NK-92 (cell line): ENCODE data around the gene MAP2K5.

Experiments
- DNase-seq: peaks from one replicate; lab custom pipeline; 2025; ENCODE audit not compliant: unreplicated experiment; lab: John Stamatoyannopoulos, UW

MAP2K5 gene

DNA sequence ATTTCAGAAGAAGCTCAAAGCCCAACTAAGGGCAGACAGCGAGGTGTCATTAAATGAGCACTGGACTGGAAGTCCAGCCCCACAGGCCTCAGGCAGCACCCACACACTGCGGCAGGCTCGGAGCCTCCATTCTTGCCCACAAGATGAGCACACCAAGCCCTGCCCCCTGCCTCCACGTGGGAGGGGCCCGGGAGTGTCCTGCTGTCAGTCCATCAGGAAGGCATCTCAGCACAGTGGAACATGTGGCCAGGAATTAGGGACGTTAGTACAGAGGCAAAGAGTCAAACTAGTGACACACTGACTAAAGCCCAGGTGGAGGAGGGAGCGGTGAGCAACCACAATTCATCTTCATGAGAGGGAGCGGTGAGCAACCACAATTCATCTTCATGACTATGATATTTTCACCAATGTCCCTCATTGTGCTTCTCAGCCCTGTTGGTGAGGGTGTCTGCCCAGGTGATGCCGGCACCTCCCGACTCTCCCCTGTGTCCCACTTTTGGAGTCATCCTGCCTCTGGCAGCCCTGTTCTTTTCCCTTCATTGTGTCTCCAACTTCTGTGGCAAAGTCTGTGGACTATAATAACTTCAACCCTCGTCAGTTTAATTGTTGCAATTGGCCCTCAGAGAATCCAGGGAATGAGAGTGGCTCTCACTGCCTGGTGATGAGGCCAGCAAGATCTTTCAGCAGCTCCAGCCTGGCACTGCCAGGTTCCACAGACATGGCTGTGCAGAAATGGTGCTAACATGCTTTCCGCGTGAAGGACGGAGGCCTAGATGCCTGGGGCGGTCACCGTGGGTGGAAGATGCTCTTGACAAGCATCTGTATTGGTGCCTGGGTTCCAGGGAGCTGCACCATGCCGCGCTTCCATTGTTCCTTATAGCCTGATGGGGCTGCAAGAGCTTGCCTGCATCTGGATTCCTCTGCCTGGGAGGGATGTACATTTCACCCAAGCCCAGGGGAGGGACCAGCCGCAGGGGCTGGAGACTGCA is 259.7 kb downstream of the MAP2K5 start:
- no peak for DNase-seq

DNA sequence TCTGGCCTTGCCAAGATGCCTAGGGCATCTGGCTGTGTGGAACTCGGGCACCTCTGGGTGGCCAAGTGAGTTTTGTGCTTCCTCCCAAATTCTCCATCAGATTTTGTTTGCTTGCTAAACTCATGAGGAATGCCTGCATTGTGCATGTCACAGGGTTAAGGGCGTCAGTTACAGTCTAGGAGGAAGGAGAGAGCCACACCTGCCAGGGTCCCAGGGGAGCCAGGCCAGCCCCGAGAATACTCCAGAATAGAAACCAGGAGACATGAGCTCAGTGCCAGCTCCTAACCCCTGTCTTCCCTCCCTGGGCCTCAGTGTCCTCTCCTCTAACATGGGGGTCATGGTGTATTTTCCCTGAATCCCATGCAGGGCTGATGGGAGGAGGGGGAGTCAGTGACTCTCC is 260.8 kb downstream of the MAP2K5 start:
- DNase-seq = no peak

DNA sequence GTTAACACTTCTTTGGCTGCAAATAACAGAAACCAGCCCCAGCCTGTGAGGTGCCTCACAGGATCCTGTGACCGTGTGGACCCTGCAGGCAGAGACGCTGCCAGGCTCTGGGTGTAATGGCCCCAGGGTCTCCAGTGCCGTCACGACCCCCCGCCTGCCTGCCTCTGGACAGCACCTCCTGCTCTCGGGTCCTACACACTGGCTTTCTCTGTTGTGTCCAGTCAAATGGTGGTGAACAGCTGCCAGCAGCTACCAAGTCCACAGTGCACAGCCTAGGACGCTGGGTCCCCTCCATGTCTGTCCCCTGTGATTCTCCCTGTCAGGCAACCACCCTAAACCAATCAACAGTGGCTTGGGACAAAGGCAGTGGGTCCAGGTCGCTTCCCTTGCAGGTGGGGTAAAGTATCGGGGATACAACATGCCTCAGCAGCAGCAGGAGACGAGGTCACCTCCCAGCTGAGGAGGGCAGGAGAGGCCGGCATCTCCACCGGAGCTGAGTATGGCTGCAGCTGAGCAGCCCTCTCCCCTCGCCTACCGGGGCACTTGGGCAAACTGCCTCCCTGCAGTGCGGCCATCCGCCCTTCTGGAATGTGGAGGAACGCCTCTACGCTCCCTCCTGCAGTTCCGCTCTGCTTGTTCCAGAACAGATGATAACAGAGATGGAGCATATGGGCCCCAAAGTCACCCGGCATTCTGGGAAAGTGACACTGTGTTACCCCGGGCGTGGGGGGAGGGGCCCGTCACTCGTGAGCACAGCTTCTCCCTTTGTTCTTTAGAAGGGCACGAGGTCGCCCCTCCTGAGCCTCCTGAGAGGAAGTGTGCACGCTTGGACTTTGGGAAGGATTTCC is 261.7 kb downstream of the MAP2K5 start:
- no peak for DNase-seq

DNA sequence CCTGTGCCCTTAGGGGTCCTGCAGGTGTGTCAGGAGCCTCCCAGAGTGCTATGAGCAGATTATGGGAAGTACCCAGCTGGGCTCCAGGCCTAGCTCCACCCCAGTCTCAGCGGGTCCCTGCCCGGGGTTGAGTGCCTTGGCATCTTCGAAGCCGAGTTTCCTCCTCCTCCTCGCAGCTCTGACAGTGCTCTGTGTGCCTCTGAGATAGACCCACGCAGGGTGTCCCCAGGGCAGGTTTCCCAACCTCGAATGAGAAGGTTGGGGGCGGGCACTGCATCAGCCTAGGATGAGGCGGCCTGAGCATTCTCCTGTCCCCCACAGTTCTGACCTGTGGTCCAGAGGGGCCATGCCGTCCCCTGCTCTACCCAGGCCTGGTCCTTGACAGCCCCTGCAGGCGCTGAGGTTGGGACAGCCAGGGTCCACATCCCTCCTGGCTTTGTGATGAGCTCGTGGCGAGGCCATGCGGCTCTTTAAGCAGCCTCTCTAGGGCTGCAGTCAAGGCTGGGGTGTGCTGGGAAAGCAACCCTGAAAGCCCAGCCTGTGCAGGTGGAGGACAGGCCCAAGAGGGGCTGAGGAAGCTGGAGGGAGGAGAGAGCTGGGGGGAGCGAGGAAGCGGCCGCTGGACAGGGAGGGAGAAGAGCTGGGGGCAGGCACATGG is 262.6 kb downstream of the MAP2K5 start:
- DNase-seq = no peak

DNA sequence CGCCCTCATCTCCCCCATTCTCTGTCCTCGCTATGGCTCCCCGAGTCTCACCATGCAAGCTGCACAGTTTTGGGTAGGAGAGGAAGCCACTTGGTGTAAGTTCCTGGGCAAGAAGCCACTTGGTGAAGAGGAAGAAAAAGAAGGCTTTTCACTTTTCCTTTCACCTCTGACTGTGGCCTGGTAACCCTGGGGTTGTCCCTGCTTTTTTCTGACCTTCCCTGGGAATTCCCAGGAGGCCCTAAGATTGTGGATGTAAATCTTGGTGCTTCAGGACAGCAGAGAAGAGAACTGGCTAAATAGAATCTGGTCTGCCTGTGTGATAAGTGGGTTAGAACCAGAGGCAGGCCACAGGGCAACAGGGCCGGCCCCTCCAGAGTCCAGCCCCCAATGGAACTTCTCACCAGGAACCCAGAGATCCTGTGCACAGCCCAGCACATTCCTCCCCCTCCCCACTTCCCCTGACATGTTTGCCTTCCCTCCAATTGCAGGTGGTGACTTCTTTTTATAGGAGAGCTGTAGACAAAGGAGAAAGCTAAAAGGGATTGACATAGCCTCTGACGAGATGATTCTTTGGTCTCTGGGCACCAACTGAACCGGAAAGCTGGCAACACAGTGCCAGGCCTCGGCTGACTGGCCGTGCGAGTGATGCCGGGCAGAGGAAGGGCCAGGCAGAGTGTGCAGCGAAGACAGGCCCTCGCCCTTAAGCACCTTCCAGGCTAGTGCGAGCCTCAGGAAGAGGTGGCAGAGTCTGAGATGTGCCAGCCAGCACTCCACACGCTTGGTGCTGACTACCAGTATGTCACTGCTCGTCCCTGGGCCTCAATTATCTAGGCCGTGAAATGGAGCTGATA is 263.4 kb downstream of the MAP2K5 start:
- DNase-seq = no peak

DNA sequence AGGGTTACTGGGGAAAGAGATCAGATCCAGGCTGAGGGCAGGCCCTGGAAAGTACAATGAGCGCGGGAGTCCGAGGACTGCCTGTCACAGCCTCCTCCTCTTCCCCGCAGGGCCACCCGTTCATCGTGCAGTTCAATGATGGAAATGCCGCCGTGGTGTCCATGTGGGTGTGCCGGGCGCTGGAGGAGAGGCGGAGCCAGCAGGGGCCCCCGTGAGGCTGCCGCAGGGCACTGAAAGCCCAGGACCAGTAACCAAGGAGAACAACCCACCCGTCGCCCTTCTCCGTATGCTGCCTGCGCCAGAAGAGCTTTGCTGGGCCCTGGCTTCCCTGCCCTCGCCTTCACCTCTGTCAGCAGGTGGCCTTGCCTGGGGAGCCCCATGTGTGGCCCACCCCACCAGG is 264.0 kb downstream of the MAP2K5 start:
- DNase-seq = no peak

DNA sequence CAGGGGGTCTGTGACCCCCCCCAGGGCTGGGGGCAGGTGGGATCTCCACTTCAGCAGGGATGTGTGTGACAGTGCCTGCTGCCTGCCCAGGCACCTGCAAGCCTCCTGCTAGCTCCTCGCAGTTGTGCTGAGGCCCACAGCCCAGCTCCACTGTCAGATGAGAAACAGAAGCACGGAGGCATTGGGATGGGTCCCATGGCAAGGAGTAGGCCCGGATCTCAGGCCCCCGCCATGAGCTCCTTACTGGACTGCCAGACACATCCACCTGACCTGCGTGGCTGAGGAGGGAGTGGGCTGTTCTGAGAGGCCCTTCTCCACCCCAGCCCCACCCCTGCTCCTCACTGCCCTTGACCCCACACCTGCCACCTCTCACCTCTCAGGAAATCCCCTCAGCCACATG is 264.6 kb downstream of the MAP2K5 start:
- no peak for DNase-seq

DNA sequence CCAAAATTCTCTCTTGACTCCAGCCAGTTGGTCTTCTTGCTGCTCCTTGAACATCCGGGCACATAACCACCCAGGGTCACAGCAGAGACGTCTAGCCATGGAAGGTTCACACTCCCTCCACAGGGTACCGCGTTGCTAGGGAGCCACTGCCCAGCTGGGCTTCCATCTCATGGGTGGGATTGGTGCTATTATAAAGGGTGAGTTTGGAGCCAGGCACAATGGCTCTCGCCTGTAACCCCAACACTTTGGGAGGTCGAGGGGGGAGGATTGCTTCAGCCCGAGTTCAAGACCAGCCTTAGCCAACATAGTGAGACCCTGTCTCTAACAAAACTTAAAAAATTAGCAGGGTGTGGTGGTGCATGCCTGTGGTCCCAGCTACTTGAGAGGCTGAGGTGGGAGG is 265.3 kb downstream of the MAP2K5 start:
- DNase-seq = no peak

DNA sequence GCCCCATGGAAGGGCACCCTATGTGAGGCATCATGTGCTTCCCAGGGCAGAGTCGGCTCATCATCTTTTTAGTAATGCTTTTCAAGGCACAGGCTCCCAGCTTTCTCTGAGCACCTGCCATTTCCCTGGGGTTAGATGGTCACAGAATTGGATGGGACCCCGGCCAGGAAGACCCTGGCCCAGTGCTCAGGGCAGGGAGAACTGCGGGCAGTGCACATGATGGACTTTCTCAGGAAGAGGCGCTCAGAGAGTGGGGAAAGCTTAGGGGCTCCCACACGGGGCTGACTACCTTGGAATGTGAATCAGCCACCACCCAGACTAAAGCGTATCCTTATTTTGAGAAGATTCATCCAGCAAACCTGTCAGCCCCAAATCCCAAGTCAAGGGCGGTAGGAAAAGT is 266.3 kb downstream of the MAP2K5 start:
- DNase-seq = no peak

DNA sequence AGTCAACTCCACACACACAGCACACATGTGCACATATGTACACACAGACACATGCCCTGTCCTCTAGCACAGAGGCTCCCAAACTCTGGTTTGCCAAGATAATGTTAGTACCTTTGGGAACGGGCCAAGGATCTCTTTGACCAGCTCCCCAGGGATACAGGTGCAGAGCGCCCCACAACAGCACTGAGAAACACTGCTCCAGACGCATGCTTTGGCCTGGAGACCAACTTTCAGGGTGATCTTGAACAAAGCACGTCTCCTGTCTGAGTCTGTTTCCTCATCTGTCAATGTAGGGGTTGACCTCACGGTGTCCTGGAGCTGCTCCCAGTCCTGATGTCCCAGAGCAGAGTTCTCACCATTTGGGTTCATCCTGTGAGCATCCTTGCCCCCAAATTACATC is 266.9 kb downstream of the MAP2K5 start:
- DNase-seq = no peak

DNA sequence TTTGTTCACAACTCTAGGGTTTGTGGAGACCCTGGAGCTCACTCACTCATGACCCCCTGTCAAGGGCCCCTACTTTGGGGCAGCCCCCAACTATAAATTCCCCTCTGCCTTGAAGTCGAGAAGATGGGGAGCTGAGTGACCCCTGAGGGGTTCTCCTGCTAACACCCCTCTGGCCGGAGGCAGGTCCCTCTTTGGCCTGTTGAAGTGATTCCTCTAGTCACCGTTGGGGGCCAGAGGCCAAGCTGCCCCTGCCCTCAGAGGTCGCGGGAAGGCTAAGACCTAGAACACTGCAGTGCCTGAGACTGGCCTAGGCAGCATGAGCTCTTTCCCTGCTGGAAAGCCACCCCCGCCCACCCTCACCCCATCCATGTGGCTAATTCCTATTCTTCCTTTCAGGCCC is 267.4 kb downstream of the MAP2K5 start:
- no peak for DNase-seq

DNA sequence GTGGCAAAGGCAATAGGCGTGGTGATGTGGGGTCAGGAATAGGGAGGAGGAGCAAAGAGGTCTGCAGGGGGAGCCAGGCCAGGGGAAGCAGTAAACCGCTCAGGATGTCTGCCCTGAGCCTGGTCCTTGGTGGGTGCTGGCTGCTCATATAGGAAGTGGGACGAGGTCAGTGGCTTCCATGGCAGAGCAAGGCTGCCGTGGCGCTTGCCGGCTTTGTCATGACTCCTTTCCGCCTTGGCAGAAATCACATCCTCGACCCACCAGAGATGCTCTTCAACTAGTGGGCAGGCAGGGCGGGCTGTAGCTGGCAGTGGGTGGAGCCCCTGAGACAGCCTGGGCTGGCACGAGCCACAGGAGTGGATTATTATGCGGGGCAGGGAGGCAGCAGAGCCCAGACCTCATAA is 269.7 kb downstream of the MAP2K5 start:
- DNase-seq = no peak

DNA sequence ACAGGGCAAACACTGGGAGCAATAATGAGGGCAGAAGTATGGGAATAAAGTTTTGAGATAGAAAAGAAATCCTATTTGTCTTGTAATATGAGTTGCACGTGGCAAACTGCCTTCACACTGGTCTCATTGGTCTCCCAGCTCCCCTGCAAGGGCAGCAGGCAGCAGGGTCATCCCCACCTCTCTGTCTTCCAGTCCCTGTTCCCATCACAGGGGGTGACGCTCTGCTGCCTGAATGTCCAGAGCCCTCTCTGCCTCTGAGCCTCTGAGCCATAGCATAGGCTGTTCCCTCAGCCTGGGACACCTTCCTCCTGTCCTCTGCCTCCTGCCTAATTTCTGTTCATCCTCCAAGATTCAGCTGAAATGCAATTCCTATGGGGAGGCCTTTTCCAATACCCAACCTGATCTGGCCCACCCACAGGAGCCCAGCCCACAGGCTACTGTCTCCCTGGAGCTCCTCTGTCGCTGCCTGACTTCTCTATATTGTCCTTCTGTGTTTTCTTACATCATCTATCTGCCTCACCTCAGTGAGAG is 270.7 kb downstream of the MAP2K5 start:
- no peak for DNase-seq

DNA sequence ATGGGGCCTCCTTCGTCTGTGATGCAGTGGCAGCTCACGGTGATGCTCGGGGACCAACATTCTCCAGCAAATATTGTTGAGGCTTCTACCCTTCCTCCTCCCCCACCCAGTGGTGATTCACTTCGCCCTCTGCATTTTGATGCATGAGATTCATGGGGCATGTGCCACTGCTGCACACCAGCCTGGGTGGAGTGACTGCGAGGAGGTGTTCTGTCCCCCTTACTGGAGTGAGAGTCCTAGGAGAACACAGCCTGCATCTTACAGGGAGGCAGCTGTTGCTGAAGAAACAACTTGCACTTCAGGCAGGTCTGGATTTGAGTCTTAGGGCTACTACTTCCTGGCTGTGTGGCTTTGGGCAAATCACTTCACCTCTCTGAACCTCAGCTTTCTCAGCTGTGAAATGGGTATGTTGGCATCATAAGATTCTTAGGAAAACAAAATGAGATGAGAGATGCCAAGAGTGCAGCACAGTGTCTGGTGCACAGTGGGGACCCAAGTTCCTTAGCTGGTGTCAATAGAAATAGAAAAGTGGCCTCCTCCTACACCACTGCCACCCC is 272.6 kb downstream of the MAP2K5 start:
- DNase-seq = no peak

DNA sequence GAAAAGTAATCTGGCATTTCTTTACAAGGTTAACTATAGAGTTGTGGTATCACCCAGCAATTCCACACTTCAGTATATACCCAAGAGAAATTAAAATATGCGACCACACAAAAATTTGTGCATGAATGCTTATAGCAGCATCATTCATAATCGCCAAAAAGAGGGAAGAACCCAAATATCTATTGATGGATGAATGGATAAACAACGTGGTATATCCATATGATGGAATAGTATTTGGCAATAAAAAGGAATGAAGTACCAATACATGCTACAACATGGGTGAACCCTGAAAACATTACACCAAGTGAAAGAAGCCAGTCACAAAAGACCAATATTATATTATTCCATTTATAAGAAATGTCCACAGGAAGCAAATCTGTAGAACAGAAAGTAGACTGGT is 274.2 kb downstream of the MAP2K5 start:
- no peak for DNase-seq

DNA sequence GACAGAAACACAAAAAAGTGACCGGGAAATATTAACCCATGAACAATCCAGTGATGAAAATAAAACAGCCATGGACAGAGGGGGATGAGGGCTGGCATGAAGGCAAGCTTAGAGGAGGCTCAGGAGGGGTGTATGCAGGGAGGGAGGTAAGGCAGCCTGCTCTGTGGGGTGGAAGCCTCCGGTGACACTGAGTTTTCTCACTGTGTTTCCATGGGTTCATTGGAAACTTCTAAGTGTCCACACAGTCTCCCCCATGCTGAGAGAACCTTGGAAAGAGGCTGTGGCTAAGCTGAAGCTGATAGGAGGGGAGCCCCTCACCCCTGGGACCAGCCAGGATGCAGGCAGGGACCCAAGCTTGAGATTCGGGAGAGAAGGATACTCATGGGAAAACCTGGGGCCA is 276.0 kb downstream of the MAP2K5 start:
- no peak for DNase-seq

DNA sequence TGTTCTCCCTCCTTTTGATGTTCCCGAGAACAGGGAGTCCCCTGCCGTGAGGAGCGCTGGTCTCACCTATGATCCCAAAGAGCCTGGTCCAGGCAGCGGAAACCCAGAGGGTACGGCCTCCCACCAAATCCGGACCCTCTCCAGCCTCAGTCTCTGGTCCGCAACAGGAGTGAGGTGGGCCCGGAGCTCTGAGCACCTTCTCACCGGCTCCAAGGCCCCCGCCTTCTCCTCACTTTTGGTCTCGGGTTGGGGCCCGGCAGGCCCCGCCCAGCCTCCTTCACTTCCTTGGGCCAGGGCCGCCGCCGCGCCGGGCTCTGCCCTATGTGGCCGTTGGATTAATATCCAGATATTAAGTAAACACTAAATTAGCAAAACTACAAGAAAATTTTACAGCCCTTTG is 277.1 kb downstream of the MAP2K5 start:
- DNase-seq = no peak

DNA sequence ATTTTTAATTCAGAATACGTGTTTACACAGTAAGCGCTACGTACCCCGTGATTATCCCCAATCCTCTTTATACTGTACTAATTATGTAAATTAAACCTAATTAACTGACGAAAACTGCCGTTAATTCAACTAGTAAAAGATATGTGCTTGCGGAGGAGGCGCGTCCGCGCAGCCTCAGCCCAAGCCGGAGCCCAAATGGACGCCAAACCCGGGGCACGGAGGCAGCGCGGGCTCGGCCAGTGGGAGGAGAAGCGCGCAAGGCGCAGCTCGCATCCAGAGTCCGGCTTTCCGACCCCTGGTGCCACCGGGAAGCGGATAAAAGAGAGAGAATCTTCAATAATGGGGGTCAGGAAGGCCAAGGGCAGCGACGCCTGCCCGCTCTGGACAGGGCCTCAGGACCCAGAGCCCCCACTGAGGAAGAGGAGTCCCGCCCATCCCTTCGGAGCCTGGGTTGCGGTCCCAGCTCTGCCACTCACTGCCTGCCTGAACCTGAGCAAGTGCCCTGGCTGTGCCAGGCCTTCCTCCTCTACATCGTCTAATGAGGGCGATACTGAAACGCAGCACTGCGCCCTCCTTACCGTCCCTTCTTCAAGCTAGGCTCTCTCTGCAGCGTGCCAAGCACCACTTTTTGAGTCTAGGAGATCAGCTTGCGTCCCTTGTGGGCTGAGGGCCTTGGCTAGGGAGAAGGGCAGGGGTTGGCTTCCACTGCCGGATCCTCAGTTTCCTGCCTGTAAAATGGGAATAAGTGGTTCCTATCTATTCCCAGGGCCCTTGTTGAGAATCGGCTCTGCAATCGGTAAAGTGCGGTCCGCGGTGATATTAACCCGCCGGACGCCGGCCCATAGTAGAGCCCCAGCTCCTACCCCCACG is 277.9 kb downstream of the MAP2K5 start:
- no peak for DNase-seq
